Measurements from ENCODE around the gene PANX1.
A peak's percentile ranks its signal among the peaks of the same experiment; 100 is the strongest.
"Not testable (repeated sequence)": the region's sequence is repeated elsewhere in the genome, so short reads cannot be mapped to it uniquely, and the experiment has no call there.

The PANX1 gene, protein sequence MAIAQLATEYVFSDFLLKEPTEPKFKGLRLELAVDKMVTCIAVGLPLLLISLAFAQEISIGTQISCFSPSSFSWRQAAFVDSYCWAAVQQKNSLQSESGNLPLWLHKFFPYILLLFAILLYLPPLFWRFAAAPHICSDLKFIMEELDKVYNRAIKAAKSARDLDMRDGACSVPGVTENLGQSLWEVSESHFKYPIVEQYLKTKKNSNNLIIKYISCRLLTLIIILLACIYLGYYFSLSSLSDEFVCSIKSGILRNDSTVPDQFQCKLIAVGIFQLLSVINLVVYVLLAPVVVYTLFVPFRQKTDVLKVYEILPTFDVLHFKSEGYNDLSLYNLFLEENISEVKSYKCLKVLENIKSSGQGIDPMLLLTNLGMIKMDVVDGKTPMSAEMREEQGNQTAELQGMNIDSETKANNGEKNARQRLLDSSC

DNA sequence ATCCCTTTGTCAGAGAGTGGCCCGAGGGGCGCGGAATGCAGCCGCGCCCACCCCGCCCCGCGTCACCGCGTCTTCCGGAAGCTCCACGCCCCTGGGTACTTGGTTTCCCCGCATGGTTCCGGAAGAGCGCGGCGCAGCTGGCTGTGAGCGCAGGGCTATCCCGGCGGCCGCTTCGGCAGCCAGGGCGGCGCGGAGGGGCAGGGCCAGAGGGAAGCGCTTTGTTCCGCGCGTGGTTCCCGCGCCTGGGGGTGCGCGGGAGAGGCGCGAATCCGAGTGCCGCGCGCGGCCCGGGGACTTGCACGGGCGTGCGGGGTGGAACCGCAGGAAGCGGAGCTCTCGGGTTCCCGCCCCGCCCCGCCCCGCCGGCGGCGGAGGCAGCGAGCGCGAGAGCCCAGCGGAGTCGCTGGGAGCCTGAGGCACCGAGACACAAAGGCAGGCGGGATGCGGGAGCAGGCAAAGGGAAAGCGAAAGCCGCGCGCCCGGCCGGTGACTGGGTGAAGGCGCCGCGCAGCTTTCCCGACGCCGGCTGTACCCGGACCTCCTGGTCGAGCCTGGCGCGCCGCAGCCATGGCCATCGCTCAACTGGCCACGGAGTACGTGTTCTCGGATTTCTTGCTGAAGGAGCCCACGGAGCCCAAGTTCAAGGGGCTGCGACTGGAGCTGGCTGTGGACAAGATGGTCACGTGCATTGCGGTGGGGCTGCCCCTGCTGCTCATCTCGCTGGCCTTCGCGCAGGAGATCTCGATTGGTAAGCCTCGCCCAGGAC, at the start of gene PANX1:
Gene PANX1 (plus strand): TSS at position 96 of the 766 bp plus-strand sequence. CDS start 472 bp downstream, at position 568.
- peak; percentile 90 for DNase-seq

DNA sequence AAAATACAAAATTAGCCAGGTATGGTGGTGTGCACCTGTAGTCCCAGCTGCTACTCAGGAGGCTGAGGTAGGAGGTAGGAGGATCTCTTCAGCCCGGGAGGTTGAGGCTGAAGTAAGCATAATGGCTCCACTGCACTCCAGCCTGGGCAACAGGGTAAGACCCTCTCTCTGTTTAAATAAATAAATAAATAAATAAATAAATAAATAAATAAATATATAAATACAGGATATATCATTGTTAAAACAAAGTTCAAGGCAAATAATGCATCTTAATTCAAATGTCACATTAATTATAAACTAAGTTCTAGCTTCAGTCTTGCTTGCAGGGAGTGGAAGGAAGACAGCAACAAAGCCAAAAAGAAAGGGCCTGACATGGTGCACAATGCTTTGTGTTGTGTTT, 44.5 kb upstream of the PANX1 start:
- DNase-seq = no peak

DNA sequence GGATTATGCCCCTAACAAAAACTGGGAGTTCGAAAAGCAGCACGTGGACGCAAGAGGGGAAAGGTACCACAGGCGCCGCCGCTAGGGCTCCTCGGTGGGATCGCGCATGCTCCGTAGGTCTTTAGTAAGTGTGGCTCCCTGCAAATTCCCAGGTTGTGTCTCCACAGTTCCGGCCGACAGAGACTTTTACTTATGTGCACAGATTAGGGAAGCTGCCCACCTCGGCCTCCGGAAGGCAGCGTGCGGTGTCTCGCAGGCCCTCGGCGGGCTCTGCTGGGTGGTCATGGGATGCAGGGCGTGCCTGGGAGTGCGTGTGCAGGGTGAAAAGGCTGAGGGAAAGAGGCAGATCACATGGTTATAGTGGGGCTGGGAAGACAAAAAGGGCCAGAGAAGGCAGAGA, 39.7 kb upstream of the PANX1 start:
- DNase-seq = no peak

DNA sequence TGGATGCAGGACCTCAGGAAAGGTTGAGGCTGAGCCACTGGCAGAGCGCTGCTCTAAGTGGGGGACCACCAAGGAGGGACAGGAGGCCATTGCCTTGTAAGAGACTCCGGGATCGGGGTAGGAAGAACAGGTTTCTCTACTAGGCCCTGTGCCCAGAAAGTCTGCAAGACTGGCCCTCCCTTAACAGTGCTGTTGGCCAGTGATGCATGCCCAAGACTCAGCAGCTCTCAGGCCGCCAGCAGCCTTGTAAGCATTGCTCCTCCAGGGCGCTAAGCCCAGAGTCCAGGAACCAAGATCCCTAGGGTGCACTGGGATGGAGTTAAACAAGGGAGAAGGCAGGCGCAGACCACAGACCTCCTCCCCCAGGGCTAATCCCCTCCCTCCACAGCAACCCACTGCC, 39.3 kb upstream of the PANX1 start:
- no peak for DNase-seq

DNA sequence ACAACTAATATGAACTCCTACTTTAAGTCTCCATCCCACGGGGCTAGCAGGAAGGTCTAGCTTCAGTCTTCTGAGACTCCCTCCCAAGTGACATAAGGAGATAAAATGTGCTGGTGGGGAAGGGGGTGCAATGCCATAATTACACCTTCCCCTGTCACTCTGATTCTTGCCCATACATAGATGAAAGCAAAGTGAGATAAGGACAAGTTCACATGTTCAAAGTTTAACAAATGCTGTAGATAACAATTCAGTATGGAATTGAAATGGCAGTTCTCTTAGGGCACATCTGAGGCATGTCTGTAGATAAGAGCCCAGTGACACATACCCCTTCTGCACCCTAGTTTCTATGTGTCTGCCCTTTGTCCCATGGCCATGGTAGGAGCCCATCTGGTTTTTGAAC, 38.2 kb upstream of the PANX1 start:
- peak; percentile 11 for DNase-seq

DNA sequence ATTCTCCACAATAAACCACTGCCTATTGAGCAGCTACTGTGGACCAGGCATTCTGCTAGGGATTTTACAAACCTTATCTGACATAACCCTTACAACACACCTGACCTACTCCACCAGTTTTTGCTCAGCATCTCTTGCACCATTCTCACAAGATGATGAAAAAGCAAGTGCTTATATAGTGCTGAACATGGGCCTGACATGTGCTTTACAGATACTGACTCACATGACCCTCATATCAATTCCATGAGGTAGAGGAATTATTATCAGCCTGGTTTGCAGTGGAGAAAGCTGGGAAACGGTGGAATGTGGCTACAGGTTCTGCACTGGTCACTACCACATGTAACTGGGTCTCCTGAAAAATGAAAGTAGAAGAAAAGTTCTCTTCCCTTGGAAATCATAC, 37.5 kb upstream of the PANX1 start:
- no peak for DNase-seq

DNA sequence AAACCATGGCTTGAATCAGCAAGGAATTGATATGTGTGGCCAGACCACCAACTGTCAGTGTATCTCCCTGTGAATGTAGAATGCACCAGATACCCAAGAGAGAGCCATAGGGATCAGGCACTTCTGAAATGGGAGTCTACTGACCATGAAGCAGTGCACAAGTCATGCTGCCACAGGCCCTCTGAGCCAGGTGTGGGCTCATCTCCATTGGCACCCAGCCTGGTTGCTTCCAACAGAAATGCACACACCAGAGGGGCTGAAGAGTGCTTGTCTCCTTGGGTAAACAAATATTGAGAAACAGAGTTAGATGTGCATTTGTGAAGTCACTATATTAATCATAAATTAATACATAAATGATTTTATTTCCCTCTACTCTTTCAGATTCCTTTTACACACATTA, 28.4 kb upstream of the PANX1 start:
- no peak for DNase-seq

DNA sequence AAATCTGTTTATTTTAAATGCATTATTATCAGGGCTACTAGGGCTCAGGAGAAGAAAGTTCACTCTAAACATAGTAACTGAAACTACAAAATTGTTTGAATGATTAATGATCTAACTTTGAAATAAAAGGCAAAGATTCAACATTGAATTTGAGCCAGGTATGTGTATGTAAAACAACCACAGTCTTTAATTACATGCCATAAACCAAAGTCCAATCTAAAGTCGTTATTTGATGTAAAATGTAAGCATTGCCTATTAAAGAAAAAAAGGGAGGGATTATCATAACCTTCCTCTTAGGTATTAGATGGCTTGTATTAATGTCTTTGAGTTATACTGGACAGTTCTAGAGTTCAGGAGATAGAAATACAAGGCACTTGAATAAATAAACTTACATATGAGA, 25.2 kb upstream of the PANX1 start:
- no peak for DNase-seq

DNA sequence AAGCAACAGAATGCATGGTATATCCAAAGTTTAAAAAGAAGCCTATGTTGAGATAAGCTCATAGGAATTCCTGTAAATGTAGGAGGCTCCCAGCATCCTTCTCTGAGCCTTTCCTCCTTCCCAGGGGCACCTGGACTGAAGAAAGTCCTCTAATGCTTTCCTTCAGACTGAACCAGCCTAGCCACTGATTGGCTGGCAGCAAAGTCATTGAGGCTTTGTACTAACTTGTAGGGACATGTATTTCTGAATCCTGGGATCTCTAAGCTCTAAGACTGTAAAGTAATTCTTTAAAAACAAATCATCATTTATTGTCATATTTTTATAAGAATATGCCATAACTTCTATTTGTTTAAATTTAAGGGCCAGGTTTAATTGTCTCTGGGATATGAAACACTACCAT, 23.9 kb upstream of the PANX1 start:
- DNase-seq = no peak

DNA sequence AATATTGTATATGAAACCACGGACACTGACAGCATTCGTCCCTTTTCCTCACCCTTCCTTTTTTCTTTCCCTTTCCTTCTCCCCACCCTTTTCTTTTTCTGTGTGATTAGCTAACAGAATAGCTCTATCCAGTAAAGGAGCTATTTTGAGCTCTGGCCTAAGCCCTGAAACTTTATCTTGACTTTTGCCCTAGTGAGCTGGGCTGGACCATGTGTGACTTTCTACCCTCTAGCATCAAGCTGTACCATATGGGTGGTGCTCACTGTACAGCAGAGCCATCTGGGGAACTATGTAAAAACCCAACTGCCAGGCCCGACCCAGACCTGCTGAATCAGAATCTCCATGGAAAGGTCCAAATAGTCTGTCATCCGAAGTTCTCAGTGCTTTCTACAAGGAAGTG, 21.9 kb upstream of the PANX1 start:
- no peak for DNase-seq

DNA sequence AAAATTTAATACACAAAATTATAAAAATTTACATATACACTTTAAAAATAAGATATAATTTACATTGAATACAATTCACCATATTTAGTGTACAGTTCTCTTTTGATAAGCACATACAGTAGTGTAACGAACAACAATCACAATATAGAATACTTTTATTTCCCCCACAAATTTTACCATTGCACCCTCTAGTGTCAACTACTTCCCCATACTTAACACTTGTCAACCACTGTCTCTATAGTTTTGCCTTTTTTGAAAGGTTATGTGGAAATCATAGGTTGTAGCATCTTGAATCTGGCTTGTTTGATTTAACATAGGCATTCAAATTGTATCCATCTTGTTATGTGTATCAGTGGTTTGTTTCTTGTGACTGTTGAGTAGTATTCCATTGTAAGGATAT, 21.3 kb upstream of the PANX1 start:
- DNase-seq = peak; percentile 50

DNA sequence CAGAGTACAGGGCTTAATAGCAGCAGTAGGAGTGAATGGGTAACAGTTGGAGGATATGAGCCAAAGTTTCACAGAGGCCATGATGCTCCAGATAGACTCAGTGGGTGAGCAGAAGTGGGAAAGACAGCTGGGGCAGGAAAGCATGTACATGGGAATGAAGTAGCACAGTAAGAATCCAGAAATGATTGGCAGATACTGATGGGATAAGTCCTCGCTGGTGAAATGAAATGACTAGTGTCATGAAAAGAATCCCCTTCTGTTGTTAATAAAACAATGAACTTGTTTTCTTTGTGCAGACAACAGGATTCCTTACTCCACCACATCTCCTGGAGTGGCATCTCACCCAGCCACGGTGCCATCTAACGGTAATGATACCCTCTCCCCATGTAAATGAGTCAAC, 17.4 kb upstream of the PANX1 start:
- DNase-seq = no peak

DNA sequence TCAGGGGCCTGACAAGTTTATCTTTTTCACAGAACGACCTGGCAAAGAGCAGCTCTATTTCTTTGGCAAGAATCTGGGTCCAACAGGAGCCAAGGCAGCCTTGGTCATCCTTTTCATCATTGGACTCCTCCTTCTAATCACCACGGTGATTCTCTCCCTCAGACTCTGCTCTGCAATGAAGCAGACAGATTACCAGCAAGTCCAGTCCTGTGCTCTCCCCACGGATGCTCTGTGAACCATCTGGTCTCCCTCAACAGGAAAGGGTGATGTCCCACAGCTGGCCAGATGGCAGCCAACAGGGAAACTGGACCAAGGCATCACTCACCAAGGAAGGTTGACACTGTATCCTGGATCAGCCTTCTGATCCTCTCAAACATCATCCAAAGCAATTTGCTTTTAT, 17.0 kb upstream of the PANX1 start:
- no peak for DNase-seq

DNA sequence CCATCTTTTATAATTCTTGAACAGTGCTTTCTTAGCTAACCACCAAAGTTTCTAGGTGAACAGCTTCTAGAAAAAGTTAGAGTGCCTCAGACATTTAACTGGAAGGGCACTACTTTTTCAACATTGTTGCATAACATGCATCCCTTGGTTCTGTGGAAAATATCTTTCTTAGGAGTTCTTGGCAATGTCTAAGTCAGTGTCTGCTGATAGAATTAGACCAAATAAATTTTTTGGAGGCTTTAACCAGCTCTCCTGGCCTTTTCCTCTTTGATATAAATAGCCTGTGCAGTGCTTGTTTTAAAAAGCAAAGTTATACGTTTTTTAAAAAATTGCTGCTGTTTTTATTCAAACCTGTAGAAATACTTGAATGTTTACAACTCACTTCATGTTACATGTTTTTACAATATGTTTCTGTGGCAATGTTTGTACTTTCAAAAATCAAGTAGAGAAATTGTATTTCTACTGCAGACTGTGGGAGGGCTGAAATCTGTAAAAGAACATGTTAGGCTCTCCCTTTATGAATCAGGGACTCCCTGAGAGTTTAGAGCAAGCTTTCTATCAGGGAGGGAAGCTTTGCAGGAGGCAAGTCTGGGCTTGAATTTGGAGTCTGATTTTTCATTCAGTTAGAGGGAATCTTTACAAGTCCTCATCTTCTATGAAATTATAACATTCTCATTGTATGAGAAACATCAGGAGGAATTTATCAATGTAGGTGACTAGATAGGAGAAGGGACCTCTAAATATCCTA, 16.3 kb upstream of the PANX1 start:
- DNase-seq = no peak

DNA sequence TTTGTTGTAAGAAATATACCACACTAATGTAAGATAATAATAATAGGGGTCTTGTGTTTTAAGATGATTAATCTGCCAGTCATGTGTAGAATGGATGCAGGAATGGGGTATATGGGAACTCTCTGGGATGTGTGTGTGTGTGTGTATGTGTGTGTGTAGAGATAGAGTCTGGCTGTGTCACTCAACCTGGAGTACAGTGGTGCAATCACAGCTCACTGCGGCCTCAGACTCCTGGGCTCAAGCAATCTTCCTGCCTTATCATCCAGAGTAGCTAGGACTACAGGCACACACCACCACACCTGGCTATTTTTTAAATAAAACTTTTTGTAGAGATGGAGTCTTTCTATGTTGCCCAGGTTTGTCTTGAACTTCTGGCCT, 11.5 kb upstream of the PANX1 start:
- no peak for DNase-seq

DNA sequence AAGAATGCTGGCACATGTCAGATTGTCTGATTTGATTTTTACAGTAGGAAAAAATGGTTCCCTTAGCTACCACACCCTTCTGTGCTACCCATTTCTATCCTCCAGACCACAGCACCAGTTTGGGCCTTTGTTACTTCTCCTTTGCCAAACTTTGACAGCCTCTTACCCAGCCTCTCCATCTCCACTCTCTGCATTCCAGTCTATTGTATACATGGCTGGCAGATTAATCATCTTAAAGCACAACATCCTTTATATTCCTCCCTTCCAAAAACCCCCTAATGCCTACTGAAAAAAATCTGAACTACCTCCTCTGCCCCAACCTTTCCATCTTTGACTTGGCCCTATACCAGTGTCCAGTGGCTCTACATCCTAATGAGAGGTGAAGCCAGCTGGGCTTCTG, 10.8 kb upstream of the PANX1 start:
- no peak for DNase-seq

DNA sequence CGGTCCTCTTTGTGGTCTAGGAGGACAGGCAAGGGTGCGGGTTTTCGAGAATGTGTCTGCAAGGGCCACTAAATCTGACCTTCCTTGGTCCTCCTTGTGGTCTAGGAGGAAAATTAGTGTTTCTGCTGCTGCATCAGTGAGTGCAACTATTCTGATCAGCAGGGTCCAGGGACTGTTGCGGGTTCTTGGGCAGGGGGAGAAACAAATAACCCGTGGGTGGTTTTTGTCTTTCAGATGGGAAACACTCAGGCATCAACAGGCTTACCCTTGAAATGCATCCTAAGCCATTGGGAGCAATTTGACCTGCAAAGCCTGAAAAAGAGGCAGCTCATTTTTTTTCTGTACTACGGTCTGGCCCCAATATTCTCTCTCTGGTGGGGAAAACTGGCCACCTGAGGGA, 9.0 kb upstream of the PANX1 start:
- DNase-seq = not testable (repeated sequence)

DNA sequence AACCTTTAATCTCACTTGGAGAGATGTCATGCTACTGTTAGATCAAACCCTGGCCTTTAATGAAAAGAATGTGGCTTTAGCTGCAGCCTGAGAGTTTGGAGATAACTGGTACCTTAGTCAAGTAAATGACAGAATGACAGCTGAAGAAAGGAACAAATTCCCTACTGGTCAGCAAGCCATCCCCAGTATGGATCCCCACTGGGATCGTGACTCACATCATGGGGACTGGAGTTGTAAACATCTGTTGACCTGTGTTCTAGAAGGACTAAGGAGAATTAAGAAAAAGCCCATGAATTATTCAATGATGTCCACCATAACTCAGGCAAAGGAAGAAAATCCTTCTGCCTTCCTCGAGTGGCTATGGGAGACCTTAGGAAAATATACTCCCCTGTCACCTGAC, 8.1 kb upstream of the PANX1 start:
- DNase-seq = not testable (repeated sequence)

DNA sequence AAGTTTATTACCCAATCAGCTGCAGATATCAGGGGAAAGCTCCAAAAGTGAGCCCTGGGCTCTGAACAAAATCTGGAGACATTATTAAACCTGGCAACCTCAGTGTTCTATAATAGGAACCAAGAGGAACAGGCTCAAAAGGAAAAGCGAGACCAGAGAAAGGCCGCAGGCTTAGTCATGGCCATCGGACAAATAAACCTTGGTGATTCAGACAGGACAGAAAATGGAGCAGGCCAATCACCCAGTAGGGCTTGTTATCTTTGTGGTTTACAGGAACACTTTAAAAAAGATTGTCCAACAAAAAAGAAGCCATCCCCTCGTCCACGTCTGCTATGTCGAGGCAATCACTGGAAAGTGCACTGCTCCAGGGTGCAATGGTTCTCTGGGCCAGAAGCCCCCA, 7.7 kb upstream of the PANX1 start:
- no peak for DNase-seq

DNA sequence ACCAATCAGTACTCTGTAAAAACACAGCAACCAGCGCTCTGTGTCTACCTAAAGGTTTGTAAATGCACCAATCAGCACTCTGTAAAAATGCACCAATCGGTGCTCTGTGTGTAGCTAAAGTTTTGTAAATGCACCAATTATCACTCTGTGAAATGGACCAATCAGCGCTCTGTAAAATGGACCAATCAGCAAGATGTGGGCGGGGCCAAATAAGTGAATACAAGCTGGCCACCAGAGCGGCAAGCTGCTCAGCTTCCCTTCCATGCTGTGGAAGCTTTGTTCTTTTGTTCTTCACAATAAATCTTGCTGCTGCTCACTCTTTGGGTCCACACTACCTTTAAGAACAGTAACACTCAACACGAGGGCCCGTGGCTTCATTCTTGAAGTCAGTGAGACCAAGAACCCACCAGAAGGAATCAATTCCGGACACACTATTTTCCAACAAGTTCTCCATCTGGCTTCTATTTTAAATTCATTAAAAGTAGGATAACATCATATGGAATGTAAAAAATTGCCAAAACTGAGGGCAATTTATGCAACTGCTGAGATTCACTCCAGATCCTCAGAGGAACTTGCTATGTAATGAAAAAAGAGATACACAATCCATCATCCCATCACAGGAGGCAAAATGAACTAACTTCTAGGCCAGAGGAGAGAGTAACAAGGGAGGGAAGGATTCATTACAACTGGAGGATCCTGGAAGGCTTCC, 3.1 kb upstream of the PANX1 start:
- DNase-seq = no peak

DNA sequence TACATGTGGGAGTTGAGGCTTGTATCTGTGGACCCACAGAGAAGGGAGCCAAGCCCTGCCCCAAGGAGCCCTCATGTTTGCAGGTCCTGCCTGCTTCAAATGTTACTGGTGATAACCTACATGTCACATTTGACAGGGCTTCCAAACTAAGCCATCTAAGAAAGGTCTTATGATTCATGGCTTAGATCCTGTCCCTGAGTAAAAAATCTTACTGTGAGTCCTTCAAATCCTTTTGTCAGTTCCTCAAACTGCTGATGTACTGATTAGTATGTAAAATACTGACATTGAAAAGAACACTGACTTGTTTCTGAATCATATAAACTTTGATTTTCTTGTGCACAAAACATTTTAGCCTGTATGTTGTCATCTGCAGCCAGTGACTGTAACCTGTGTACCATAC, 1.0 kb upstream of the PANX1 start:
- peak; percentile 38 for DNase-seq

DNA sequence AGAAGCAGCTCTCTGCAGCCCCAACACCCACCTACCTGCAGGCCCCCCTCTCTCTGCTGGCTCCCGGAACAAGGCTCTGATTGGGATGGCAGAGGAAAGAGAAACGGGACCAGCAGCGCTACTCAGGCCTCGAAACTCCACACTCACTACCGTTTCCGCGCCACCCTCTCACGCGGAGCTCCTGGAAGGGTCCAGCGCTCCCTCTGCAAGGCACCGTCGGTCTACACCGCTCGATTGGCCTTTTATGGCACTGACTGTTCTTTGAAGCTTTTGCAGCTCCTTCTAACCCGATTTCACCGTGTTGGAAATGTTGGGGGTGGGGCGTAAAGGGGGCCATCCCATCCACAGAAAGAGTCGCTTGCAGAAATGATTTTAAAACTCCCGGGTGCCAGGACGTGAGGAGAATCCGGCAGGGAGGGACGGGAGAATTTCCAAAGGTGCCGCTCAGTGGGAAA, 323 bp upstream of the PANX1 start:
- DNase-seq = peak; percentile 61

Data from hematopoietic multipotent progenitor cell treated with erythropoietin and hydrocortisone succinate and interleukin-3 and kit ligand, for 4 days (in vitro differentiated cells).